Endodermal cell (in vitro differentiated cells): ENCODE measurements around the gene ELOVL7. TPM values are rescaled to one million over a fixed set of nuclear protein-coding genes. Genes with fewer than 3 reads are reported as not detected.
"Not testable (repeated sequence)": the region's sequence is repeated elsewhere in the genome, so short reads cannot be mapped to it uniquely, and the experiment has no call there.

Experiments used
- DNase-seq: peaks from one replicate; pipeline ENCODE4 v3.0.0-alpha.2; 2017
- H3K27ac ChIP-seq: 2 replicates; pipeline ENCODE4 v1.5.1; 2013; ENCODE audit warnings: mild to moderate bottlenecking, low read depth, low read length, moderate library complexity
- H3K27me3 ChIP-seq: 2 replicates; pipeline ENCODE4 v1.6.1; 2013; ENCODE audit warnings: mild to moderate bottlenecking, low read length, moderate library complexity; ENCODE audit not compliant: insufficient read depth, control insufficient read depth, poor library complexity, severe bottlenecking
- H3K36me3 ChIP-seq: 2 replicates; pipeline ENCODE4 v1.7.0; 2013; ENCODE audit warnings: mild to moderate bottlenecking, low read length, moderate library complexity; ENCODE audit not compliant: control insufficient read depth, insufficient read depth
- H3K4me1 ChIP-seq: one replicate; pipeline ENCODE4 v1.7.0; 2013; ENCODE audit warnings: low read length; ENCODE audit not compliant: control insufficient read depth, insufficient read depth
- H3K4me3 ChIP-seq: 2 replicates; pipeline ENCODE4 v1.5.1; 2013; ENCODE audit warnings: mild to moderate bottlenecking, low read length, moderate library complexity
- H3K9ac ChIP-seq: 2 replicates; pipeline ENCODE4 v1.6.1; 2013; ENCODE audit warnings: mild to moderate bottlenecking, low read length, moderate library complexity; ENCODE audit not compliant: poor library complexity, severe bottlenecking; ENCODE audit errors: extremely low read depth
- H3K9me3 ChIP-seq: 2 replicates; pipeline ENCODE4 v1.6.1; 2013; ENCODE audit warnings: mild to moderate bottlenecking, low read length, moderate library complexity; ENCODE audit not compliant: control insufficient read depth
- H3K27ac Mint-ChIP-seq: 2 replicates; pipeline ENCODE4 v1.8.0; 2020; ENCODE audit warnings: mixed read lengths
- H3K27me3 Mint-ChIP-seq: 2 replicates; pipeline ENCODE4 v1.8.0; 2021; ENCODE audit warnings: mild to moderate bottlenecking, mixed read lengths; ENCODE audit not compliant: insufficient read depth
- H3K36me3 Mint-ChIP-seq: 2 replicates; pipeline ENCODE4 v1.8.0; 2020; ENCODE audit warnings: low read depth, mixed read lengths
- H3K4me1 Mint-ChIP-seq: 2 replicates; pipeline ENCODE4 v1.8.0; 2020; ENCODE audit warnings: mixed read lengths
- H3K4me3 Mint-ChIP-seq: 2 replicates; pipeline ENCODE4 v1.8.0; 2020; ENCODE audit warnings: mild to moderate bottlenecking, moderate library complexity, mixed read lengths
- H3K9me3 Mint-ChIP-seq: 2 replicates; pipeline ENCODE4 v1.8.0; 2020; ENCODE audit warnings: mild to moderate bottlenecking, mixed read lengths
- WGBS, 2 experiments: methylation state at CpG; one replicate each; pipeline versions ENCODE4 v1.1.5 to v1.1.7; 2013; ENCODE audit warnings: missing lambda C conversion rate in 2 of 2, mixed read lengths in 1 of 2; ENCODE audit not compliant: insufficient coverage in 1 of 2, insufficient read length in 1 of 2; 5-methylcytosine and 5-hydroxymethylcytosine counted together
- total RNA-seq, 2 donors: library from RNA; stranded (reverse); fragmentation: NEBNext Ultra II Directional in 1 of 2; extraction: Animal tissue kit (Norgen Biotek cat#: 25700) in 1 of 2; gene quantifications; 2 replicates in 1 of 2; 3 replicates in 1 of 2; pipeline ENCODE4 v1.2.1, GENCODE V29; 2021
- TF ChIP-seq, protein P1 (sequence below): fragments of 200-600 bp; sonication (generic); conservative IDR thresholded peaks from 2 replicates; pipeline ENCODE4 v1.5.0; 2021; ENCODE audit warnings: antibody characterized with exemption, mild to moderate bottlenecking

ELOVL7 gene
- total RNA-seq, 2 donors from 2014 or later, result 3.5 to 6.5 TPM

DNA sequence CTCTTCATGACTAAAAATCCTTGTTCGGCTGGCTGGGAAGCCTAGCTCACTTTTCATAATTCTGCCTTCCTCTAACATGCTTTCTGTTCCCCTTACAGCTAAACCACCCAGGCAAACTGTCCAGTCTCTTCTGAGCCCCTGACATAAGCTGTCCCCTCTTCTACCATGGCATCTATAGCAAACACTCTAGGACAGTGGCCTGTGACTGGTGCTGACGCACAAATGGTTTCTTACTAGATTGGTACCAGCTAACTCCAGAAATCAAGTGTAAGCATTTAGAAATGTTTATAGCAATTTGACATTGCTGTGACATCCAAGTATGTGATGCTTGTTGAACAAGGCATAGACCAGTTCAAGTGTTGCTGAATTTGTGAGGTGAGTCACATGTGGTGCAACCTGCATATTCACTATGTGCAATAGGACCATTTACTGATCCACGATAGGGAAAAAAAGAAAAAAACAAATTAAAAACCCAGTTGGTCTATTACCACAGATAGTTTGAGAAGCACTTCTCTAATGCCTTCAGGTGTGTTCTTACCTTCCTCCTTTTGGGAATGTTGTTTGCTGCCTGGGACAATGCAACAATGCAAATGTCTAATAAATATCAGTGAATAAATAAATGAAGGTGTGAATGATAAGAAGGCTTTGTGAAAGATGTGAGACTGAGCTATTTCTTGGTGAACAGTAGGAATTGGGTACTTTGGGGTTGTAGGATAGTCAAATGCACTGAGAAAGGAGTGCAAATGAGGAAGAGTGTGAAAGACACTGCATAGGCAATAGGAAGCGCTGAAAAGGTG is 22.4 kb downstream of the ELOVL7 start:
- Histone ChIP-seq H3K9ac (no peak overlapping the region), H3K36me3 (no peaks in the 10 kb centered on the region), H3K4me1 (no peaks in the 10 kb centered on the region), H3K4me3 (no peak overlapping the region), H3K9me3 (no peaks in the 10 kb centered on the region), H3K27ac (no peak overlapping the region), H3K27me3 (no peaks in the 10 kb centered on the region)
- 60 to 94% methylated on average over 1 to 4 of the region's 4 CpGs for WGBS, 2 experiments
- Mint-ChIP-seq H3K9me3 (no peaks in the 10 kb centered on the region), H3K27me3 (no peaks in the 10 kb centered on the region), H3K4me3 (no peak overlapping the region), H3K4me1 (peaks cover 3% of the 10 kb centered on the region), H3K36me3 (no peaks in the 10 kb centered on the region), H3K27ac (no peak overlapping the region)
- TF ChIP-seq, protein P1, sequence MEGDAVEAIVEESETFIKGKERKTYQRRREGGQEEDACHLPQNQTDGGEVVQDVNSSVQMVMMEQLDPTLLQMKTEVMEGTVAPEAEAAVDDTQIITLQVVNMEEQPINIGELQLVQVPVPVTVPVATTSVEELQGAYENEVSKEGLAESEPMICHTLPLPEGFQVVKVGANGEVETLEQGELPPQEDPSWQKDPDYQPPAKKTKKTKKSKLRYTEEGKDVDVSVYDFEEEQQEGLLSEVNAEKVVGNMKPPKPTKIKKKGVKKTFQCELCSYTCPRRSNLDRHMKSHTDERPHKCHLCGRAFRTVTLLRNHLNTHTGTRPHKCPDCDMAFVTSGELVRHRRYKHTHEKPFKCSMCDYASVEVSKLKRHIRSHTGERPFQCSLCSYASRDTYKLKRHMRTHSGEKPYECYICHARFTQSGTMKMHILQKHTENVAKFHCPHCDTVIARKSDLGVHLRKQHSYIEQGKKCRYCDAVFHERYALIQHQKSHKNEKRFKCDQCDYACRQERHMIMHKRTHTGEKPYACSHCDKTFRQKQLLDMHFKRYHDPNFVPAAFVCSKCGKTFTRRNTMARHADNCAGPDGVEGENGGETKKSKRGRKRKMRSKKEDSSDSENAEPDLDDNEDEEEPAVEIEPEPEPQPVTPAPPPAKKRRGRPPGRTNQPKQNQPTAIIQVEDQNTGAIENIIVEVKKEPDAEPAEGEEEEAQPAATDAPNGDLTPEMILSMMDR, result no peak
- DNase-seq, result no peak

DNA sequence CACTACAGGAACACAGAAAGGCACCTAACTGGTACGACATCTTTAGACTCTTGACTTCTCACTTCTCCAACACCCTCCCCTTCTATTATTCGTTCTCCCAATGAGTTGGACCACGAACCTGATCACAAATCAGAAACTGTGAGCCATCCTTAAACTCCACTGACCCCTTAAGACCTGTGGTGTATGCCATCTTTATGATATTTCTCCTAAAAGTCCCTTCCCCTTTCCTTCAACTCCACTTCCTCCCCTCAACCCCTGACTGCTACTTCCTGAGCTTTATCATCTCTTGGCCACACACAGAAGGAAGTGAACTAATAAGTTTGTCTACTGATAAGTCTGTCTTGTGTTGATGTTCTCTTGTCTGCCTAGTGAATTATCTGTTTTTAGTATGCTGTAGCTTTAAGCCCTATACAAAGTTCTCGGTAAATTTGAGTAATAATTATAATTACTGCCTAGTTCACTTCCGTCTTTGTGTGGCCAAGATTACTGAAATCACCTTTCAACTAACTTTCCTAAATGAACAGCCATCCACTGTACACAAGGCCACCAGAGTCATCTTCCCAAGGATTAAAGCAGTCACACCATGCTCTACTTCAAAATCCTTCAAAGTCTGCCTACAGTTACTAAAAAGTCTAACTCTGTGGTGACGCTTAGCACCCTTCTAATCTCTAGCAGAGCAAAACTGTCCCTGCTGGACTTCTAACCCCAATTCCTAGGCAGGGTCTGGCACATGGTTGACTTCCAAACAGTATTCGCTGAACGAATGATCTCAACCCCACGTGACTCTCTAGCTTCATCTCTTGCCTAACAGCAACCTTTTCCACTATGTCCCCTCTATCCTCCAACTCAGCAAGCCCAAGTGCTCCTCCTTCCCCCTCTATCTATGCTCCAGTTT is 23.2 kb downstream of the ELOVL7 start:
- TF ChIP-seq, protein P1, result no peak
- H3K27ac ChIP-seq, result no peak overlapping the region
- no peaks in the 10 kb centered on the region for H3K36me3 Mint-ChIP-seq
- H3K9me3 ChIP-seq, result no peaks in the 10 kb centered on the region
- H3K4me1 Mint-ChIP-seq, result no peaks in the 10 kb centered on the region
- no peak overlapping the region for H3K9ac ChIP-seq
- H3K9me3 Mint-ChIP-seq, result no peaks in the 10 kb centered on the region
- no peaks in the 10 kb centered on the region for H3K27me3 ChIP-seq
- no peak overlapping the region for H3K4me3 Mint-ChIP-seq
- no peak for DNase-seq
- H3K36me3 ChIP-seq, result no peaks in the 10 kb centered on the region
- H3K27ac Mint-ChIP-seq, result no peak overlapping the region
- H3K4me3 ChIP-seq, result no peak overlapping the region
- no peaks in the 10 kb centered on the region for H3K27me3 Mint-ChIP-seq
- WGBS, 2 experiments, result 86 to 87% methylated on average over 5 to 9 of the region's 9 CpGs
- no peaks in the 10 kb centered on the region for H3K4me1 ChIP-seq

DNA sequence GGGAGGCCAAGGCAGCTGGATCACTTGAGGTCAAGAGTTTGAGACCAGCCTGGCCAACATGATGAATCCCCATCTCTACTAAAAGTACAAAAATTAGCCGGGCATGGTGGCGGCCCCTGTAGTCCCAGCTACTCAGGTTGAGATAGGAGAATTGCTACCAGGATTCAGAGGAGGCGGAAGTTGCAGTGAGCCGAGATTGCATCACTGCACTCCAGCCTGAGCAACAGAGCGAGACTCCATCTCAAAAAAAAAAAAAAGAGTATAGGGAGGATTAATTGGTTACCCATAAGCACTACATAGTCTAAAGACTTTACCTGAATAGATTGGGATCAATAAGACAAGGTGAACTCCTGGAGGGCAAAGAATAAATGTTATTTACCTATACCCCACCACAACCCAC is 27.9 kb downstream of the ELOVL7 start:
- H3K9me3 ChIP-seq, H3K27ac Mint-ChIP-seq, H3K4me3 ChIP-seq, H3K9me3 Mint-ChIP-seq, H3K4me3 Mint-ChIP-seq, H3K27ac ChIP-seq, H3K4me1 ChIP-seq, H3K9ac ChIP-seq, H3K27me3 ChIP-seq, DNase-seq, H3K36me3 ChIP-seq, H3K36me3 Mint-ChIP-seq, H3K27me3 Mint-ChIP-seq: not testable (repeated sequence)
- WGBS, 2 experiments, result 94 to 98% methylated on average over 2 to 5 of the region's 5 CpGs
- H3K4me1 Mint-ChIP-seq, result peaks cover 24% of the 10 kb centered on the region
